ENCODE results near the gene NR3C2.

DNA sequence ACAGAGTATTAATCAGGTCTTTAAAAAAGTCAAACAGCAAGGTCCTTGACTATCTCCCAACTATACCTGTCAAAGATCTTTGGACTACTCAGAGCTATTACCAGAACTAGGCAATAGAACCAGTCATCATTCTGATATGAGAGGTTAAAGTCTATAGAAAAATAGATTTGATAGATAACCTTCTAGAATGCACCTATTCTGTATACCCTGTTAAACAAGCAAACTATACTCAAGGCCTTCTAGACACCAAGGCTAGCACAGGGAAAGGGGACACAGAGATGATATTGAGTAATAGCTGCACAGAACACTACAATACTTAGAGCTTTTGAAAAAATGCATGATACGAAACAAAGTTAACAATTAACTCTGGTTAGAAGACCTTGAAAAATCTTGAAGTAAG lies 149.5 kb downstream of the NR3C2 start:
- no peak for TF ChIP-seq CTCF (IDR thresholded peaks at IDR 0.05)
- TF ChIP-seq POLR2A (IDR thresholded peaks at IDR 0.05), result no peak
